Measurements from ENCODE around the gene ARHGAP32. TPM values are rescaled to one million over a fixed set of nuclear protein-coding genes. Genes with fewer than 3 reads are reported as not detected.
A peak's percentile ranks its signal among the peaks of the same experiment; 100 is the strongest.

Gene ARHGAP32
- total RNA-seq, 6 donors from 2014 or later, result 19.9 to 51.3 (median 29.5) TPM

GRCh38 chr11:128967578-128967977 is 224.5 kb downstream of the ARHGAP32 start:
- TF ChIP-seq POLR2AphosphoS5 (IDR thresholded peaks at IDR 0.05) (no peak), EP300 (IDR thresholded peaks at IDR 0.05) (no peak), POLR2A (IDR thresholded peaks at IDR 0.05) (no peak)
- TF ChIP-seq, protein P1, sequence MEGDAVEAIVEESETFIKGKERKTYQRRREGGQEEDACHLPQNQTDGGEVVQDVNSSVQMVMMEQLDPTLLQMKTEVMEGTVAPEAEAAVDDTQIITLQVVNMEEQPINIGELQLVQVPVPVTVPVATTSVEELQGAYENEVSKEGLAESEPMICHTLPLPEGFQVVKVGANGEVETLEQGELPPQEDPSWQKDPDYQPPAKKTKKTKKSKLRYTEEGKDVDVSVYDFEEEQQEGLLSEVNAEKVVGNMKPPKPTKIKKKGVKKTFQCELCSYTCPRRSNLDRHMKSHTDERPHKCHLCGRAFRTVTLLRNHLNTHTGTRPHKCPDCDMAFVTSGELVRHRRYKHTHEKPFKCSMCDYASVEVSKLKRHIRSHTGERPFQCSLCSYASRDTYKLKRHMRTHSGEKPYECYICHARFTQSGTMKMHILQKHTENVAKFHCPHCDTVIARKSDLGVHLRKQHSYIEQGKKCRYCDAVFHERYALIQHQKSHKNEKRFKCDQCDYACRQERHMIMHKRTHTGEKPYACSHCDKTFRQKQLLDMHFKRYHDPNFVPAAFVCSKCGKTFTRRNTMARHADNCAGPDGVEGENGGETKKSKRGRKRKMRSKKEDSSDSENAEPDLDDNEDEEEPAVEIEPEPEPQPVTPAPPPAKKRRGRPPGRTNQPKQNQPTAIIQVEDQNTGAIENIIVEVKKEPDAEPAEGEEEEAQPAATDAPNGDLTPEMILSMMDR (IDR thresholded peaks at IDR 0.05), result no peak
- Histone ChIP-seq H3K9me3 (no peaks in the 10 kb centered on the region), H3K27me3 (no peaks in the 10 kb centered on the region), H3K4me3 (no peak overlapping the region), H3K4me1 (peaks cover 4 to 14% (median 6%) of the 10 kb centered on the region in 4 donors), H3K27ac (no peak overlapping the region), H3K36me3 (peaks cover 0 to 32% (median 22%) of the 10 kb centered on the region in 4 donors)
- 79 to 83% methylated on average over 6 of the region's 6 CpGs for WGBS, 2 donors
- DNase-seq (no peak), ATAC-seq (ENCODE audit: low FRiP score in 2 of 2) (no peak)

DNA sequence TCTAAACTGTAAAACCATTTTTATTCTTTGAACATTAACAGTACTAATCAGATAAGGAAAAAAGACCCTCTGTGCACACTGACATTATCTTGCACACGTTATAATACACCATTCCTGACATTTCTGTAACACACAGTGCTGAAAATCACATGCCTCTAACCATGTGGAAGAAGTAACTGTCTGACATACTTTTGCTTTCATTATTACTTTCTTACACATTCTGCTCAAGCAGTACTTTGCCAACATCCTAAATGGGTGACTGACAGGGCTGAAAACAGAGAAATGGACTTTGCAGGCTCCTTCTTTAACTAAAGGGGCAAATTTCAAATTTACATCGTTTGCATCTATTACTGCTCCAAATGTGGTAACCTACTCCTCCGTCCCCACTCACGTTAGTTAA is 226.6 kb downstream of the ARHGAP32 start:
- Histone ChIP-seq H3K9me3 (no peaks in the 10 kb centered on the region), H3K4me3 (no peak overlapping the region), H3K27ac (no peak overlapping the region), H3K36me3 (peaks cover 0 to 18% (median 14%) of the 10 kb centered on the region in 4 donors), H3K27me3 (no peaks in the 10 kb centered on the region), H3K4me1 (peaks cover 4 to 14% (median 6%) of the 10 kb centered on the region in 4 donors)
- 38 to 39% methylated on average over 4 of the region's 4 CpGs for WGBS, 2 donors
- DNase-seq (no peak), ATAC-seq (ENCODE audit: low FRiP score in 2 of 2) (peak in 1 of 2 donors; percentile 41)
- TF ChIP-seq EP300 (IDR thresholded peaks at IDR 0.05) (no peak), POLR2AphosphoS5 (IDR thresholded peaks at IDR 0.05) (no peak), POLR2A (IDR thresholded peaks at IDR 0.05) (no peak)
- TF ChIP-seq, protein P1 (IDR thresholded peaks at IDR 0.05), result no peak

DNA sequence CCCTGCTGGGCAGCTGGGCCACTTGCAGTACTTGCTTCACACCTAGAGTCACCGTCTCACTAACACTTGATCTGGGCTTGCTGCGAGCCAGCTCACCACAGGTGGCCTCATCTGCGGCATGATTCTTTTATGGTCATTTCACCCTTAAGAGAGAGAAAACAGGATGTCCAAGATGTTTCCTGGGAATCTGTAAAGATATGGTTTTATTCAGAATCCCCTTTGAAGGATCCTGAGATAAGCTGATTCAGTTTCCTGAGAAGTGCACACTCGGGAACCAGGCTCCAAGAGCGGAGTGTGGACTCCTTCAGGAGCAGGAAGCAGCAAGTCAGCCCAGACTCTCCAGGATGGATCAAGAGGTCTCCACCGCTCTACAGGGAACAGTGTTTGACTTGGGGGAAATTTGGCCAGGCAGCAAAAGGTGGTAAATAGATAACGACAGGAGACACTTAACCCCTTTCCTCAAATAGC is 227.6 kb downstream of the ARHGAP32 start:
- Histone ChIP-seq H3K36me3 (peaks cover 0 to 8% (median 6%) of the 10 kb centered on the region in 4 donors), H3K9me3 (no peaks in the 10 kb centered on the region), H3K4me3 (no peak overlapping the region), H3K4me1 (peaks cover 4 to 14% (median 6%) of the 10 kb centered on the region in 4 donors), H3K27me3 (no peaks in the 10 kb centered on the region), H3K27ac (no peak overlapping the region)
- no peak for DNase-seq
- no peak for ATAC-seq (ENCODE audit: low FRiP score in 2 of 2)
- whole genome bisulfite sequencing, 2 donors, result 45 to 51% methylated on average over 7 of the region's 7 CpGs
- TF ChIP-seq POLR2A (IDR thresholded peaks at IDR 0.05), result no peak
- TF ChIP-seq POLR2AphosphoS5 (IDR thresholded peaks at IDR 0.05), result no peak
- TF ChIP-seq, protein P1 (IDR thresholded peaks at IDR 0.05), result no peak
- TF ChIP-seq EP300 (IDR thresholded peaks at IDR 0.05), result no peak

DNA sequence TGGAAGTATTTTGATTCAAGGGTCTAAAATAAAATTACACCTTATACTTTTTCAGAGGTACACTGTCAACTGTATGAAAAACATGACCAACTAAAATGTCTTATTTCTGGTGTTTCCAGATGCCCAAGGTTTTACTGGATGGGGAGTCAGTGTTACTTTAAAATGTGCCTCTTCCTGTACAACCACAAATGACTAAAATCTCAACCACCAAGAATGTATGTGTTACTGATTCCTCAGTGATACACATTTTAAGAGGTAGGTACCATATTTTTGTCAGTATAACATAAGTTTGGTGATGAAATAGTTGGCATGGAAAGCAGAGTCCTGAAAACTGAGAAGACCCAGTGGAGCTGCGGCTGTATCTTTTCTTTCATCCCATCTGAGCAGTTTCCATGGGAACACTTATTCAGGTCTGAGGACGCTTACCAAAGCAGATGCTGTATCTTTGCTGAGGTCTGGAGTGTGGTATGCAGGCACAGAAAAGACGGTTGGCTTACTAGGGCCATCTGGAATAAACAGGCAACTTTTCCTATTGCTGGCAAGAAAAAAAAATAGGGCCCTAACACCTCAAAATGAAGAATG is 228.3 kb downstream of the ARHGAP32 start:
- no peak overlapping the region for H3K27ac ChIP-seq
- H3K36me3 ChIP-seq, result peaks cover 0 to 2% (median under 1%) of the 10 kb centered on the region in 4 donors
- H3K4me3 ChIP-seq, result no peak overlapping the region
- H3K27me3 ChIP-seq, result no peaks in the 10 kb centered on the region
- H3K4me1 ChIP-seq, result peaks cover 4 to 14% (median 6%) of the 10 kb centered on the region in 4 donors
- ATAC-seq (ENCODE audit: low FRiP score in 2 of 2) (no peak), DNase-seq (no peak)
- WGBS, 2 donors, result 90 to 97% methylated on average over 3 of the region's 3 CpGs
- no peaks in the 10 kb centered on the region for H3K9me3 ChIP-seq
- TF ChIP-seq EP300 (IDR thresholded peaks at IDR 0.05) (no peak), POLR2AphosphoS5 (IDR thresholded peaks at IDR 0.05) (no peak), POLR2A (IDR thresholded peaks at IDR 0.05) (no peak)
- TF ChIP-seq, protein P1 (IDR thresholded peaks at IDR 0.05), result no peak

DNA sequence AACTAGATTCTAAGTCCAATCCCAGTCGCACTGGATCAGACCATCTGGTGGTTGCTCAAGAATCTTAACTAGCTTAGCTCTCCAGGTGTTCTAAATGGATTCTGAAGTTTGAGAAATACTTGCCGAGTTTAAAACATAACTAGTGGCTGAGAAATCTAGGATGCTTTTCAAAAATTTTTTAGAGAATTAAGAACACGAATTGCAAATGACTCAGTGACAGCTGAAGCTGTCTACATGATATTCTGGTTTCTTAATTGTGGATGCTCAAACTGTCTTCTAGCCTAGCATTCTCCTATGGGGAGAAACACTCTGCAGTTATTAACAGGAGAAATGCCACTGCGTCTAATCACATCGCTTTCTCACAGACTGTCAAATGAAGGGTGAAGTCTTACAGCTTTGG is 229.2 kb downstream of the ARHGAP32 start:
- WGBS, 2 donors, result 88 to 95% methylated on average over 5 of the region's 5 CpGs
- ATAC-seq (ENCODE audit: low FRiP score in 2 of 2), result no peak

More for the DNA sequence above, 229.2 kb downstream of the ARHGAP32 start:
- Histone ChIP-seq H3K27me3 (no peaks in the 10 kb centered on the region), H3K36me3 (no peaks in the 10 kb centered on the region), H3K4me1 (peaks cover 4 to 14% (median 6%) of the 10 kb centered on the region in 4 donors), H3K4me3 (no peak overlapping the region), H3K27ac (no peak overlapping the region), H3K9me3 (no peaks in the 10 kb centered on the region)
- TF ChIP-seq POLR2A (IDR thresholded peaks at IDR 0.05) (no peak), POLR2AphosphoS5 (IDR thresholded peaks at IDR 0.05) (no peak), EP300 (IDR thresholded peaks at IDR 0.05) (no peak)
- TF ChIP-seq, protein P1 (IDR thresholded peaks at IDR 0.05), result no peak
- no peak for DNase-seq

All from upper lobe of left lung (tissue), 6 donors.